ENCODE measurements around the gene APBB1. TPM values are rescaled to one million over a fixed set of nuclear protein-coding genes. Genes with fewer than 3 reads are reported as not detected.

APBB1 gene
- polyA plus RNA-seq, 1 donor from 2014 or later = 21.4 TPM

DNA sequence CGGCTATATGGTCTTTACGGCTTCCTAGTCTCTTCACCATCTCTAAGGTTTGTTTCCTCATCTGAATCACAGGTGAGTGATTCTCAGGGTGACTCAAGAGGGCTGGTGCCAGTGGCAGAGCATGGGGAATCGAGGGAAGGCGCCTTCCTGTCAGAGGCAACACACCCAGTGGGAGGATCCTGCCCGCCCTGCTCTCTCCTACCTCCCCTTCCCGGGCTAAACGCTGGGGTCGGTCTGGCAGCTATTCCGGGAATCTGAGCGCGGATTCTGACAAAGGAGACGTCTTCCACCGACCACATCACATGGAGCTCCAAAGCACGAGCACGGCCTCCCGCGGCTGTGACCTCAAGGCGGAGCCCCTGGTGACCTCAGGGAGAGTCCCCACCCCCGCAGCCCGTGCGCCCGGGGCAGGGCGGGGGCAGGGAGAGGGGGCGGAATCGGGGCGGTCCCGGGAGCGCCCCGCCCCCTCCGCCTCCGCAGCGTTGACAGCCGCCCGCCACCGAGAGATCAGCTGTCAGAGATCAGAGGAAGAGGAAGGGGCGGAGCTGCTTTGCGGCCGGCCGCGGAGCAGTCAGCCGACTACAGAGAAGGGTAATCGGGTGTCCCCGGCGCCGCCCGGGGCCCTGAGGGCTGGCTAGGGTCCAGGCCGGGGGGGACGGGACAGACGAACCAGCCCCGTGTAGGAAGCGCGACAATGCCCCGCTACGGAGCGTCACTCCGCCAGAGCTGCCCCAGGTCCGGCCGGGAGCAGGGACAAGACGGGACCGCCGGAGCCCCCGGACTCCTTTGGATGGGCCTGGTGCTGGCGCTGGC lies 28.8 kb downstream of the APBB1 start, which contains the start of gene SMPD1:
Gene SMPD1, plus strand, starts transcription at position 570 of the 813 bp plus-strand sequence. Its CDS starts 125 bp downstream, at position 695.
- no peaks in the 10 kb centered on the region for H3K27me3 Mint-ChIP-seq
- H3K4me3 Mint-ChIP-seq = peak within 1 kb of the TSS; percentile 94 to 99 (median 94)
- H3K36me3 Mint-ChIP-seq = no peaks in the 10 kb centered on the region
- no peaks in the 10 kb centered on the region for H3K9me3 Mint-ChIP-seq
- peak within 1 kb of the TSS; percentile 96 to 99 (median 98) for H3K27ac Mint-ChIP-seq
- peaks cover 6 to 27% (median 18%) of the 10 kb centered on the region in 3 donors for H3K4me1 Mint-ChIP-seq

DNA sequence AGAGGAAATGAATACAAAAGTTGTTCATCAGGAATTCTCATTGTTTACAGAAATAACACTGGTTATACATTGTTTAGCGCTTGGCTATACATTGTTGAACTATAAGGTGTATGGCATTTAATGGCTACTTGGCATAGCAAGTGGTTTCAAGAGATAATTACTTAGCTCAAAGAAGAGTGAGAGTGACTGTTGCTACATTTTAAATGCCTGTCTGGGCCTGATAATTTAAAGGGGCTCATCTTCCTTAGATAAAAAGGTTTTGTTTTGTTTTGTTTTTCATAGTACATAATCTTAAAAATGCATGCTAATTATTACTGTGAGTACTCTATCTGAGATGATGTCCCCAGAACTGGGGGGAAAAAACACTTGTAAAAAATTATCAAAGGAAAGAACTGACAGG lies 30.1 kb downstream of the APBB1 start:
- Mint-ChIP-seq H3K36me3 (no peaks in the 10 kb centered on the region), H3K4me1 (peaks cover 6 to 27% (median 18%) of the 10 kb centered on the region in 3 donors), H3K27ac (peak overlapping the region; percentile 71 to 98 (median 96)), H3K27me3 (no peaks in the 10 kb centered on the region), H3K9me3 (no peaks in the 10 kb centered on the region), H3K4me3 (peak overlapping the region in 1 of 4 donors; percentile 95)

DNA sequence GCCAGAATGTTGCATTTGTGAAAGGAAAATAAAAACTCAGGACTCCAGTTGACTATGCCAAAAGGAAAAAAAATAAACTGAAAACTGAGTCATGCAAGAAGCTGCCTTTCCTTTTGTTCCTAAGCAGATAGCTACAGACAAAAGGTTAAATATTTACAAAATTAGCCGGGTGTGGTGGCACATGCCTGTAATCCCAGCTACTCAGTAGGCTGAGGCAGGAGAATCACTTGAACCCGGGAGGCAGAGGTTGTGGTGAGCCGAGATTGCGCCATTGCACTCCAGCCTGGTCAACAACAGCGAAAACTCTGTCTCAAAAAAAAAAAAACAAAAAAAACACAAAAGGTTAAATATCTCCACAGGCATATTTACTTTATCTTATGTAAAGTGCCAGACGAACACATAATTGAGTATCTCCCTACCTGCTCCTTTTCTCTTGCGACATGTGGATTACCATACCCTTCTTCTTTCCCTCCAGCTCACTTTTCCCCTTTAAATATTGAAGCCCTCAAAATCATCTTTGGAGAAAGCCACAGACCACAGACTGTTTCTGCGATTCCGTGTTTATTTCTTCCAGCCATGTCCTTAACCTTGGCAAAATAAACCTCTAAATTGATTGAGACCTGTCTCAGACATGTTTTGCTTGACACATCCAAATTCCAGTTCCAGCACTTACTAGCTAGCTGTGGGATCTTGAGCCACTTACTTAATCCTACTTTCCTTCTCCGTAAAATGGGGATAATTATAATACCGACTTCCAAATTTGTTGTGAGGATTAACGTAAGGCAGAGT lies 30.9 kb downstream of the APBB1 start:
- no peaks in the 10 kb centered on the region for H3K9me3 Mint-ChIP-seq
- H3K27ac Mint-ChIP-seq = peak overlapping the region in 2 of 3 donors; percentile 96 to 98
- no peaks in the 10 kb centered on the region for H3K27me3 Mint-ChIP-seq
- no peaks in the 10 kb centered on the region for H3K36me3 Mint-ChIP-seq
- H3K4me3 Mint-ChIP-seq = peak overlapping the region in 1 of 4 donors; percentile 95
- H3K4me1 Mint-ChIP-seq = peaks cover 6 to 27% (median 18%) of the 10 kb centered on the region in 3 donors

DNA sequence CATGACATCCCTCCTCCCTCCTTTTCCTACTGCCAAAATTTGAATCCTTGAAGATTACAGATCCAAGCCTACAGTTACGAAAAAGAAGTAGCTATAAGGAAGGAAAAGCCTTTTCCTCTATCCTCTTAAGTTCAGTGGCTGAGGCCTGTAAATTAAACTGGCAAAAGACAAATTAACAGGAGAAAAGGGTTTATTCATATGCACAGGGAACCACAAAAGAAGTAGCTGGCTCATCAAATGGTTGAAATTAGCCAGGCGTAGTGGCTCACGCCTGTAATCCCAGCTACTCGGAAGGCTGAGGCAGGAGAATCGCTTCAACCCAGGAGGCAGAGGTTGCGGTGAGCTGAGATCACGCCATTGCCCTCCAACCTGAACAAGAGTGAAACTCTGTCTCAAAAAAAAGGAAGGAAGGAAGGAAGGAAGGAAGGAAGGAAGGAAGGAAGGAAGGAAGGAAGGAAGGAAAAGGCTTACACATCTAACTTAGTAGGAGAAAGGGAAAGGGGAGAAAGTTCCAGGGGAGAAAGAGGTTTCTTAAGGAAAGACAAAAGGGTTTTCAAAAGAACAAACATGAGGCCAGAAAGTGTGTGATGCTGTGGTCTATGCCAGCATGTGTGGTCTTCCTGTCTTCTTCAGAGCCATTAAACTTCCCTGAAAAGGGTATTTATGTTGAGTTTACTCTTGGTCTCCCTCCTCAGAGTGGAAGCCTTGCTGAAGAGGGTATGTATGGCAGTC lies 33.7 kb downstream of the APBB1 start:
- no peak overlapping the region for H3K4me3 Mint-ChIP-seq
- peak overlapping the region in 1 of 3 donors; percentile 39 for H3K27ac Mint-ChIP-seq
- peaks cover 4 to 22% (median 10%) of the 10 kb centered on the region in 3 donors for H3K4me1 Mint-ChIP-seq
- H3K27me3 Mint-ChIP-seq = no peaks in the 10 kb centered on the region
- H3K9me3 Mint-ChIP-seq = no peaks in the 10 kb centered on the region
- H3K36me3 Mint-ChIP-seq = no peaks in the 10 kb centered on the region

GRCh38 chr11:6378640-6378989 lies 40.3 kb downstream of the APBB1 start:
- no peak overlapping the region for H3K4me3 Mint-ChIP-seq
- H3K4me1 Mint-ChIP-seq = peaks cover 4 to 17% (median 6%) of the 10 kb centered on the region in 3 donors
- H3K36me3 Mint-ChIP-seq = no peaks in the 10 kb centered on the region
- H3K27me3 Mint-ChIP-seq = no peaks in the 10 kb centered on the region
- H3K27ac Mint-ChIP-seq = peak overlapping the region in 2 of 3 donors; percentile 36 to 61
- H3K9me3 Mint-ChIP-seq = no peaks in the 10 kb centered on the region

DNA sequence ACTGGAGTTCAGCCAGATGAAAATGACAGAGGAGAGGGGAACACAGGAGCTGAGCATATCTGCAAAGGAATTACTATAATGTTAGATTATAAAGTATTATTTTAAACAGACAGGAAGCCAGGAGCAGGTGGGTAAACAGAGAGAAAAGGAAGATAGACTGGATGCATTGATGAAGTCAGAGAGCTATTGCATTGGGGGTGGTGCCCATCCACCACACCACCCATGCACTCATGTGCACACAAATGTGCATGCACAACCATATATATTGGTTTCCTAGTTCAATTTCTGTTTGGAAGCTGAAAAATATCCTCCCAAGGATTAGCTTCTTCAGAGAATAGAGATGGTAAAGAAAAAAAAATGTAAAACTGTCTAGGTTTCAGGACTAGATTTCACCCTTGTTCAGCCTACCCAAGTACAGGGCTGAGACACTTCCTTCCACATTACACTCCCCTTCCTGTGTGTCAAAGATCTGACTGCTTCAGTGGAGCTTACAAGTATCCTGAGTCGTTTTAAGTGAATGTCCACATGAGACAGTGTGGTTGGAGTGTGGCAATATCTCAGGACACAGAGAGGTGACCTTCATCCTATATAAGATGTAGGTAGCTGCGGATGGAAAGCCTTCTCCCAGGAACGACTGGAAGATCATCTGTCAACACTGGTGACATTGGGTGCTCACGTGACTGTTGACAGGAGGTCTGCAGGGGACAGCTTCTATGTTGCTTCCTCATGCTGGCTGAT lies 40.8 kb downstream of the APBB1 start:
- H3K36me3 Mint-ChIP-seq = no peaks in the 10 kb centered on the region
- H3K27ac Mint-ChIP-seq = peak overlapping the region in 2 of 3 donors; percentile 36 to 61
- H3K27me3 Mint-ChIP-seq = no peaks in the 10 kb centered on the region
- no peak overlapping the region for H3K4me3 Mint-ChIP-seq
- no peaks in the 10 kb centered on the region for H3K9me3 Mint-ChIP-seq
- peaks cover 4 to 17% (median 6%) of the 10 kb centered on the region in 3 donors for H3K4me1 Mint-ChIP-seq

DNA sequence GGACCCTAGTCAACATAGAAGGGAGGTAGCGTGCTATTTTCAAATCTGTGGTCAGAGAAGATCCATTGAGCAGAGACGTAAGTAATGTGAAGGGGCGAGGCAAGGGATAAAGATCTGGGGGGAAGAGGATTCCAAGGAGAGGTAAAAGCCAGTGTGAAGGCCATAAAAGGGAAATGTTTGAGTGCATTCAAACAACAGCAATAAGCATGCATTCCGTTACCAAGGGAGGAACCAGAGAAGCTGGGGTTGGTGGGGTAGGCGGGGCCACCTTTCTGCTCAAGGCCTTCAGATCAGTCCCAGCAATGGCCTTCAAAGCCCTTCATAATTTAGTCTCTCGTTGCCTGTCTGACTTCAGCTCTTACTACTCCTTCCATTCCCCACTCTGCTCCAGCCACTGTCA lies 47.1 kb downstream of the APBB1 start:
- Mint-ChIP-seq H3K27ac (no peak overlapping the region), H3K4me3 (no peak overlapping the region), H3K36me3 (no peaks in the 10 kb centered on the region), H3K4me1 (no peaks in the 10 kb centered on the region), H3K9me3 (no peaks in the 10 kb centered on the region), H3K27me3 (no peaks in the 10 kb centered on the region)

DNA sequence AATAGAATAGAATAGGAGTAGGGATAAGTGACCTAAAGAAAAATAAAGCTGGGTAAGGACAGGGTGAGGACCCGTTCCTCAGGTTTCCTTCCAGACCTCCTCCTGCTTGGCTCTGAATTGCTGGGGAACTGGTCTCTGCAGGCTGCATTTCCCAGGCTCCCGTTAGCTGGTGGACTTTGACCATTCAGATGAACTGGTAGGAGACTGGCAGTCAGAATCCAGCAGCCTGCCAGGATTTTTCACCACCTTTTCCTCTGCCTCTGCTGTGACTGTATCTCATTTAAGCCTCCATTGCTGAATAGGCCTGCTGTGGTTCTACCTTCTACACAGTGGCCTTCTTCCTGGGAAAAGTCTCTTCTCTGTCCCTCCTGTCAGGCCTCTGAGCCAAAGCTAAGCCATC lies 53.2 kb downstream of the APBB1 start:
- no peaks in the 10 kb centered on the region for H3K36me3 Mint-ChIP-seq
- no peak overlapping the region for H3K4me3 Mint-ChIP-seq
- no peaks in the 10 kb centered on the region for H3K9me3 Mint-ChIP-seq
- H3K27me3 Mint-ChIP-seq = no peaks in the 10 kb centered on the region
- no peaks in the 10 kb centered on the region for H3K4me1 Mint-ChIP-seq
- no peak overlapping the region for H3K27ac Mint-ChIP-seq

GRCh38 chr11:6362873-6363678 lies 55.8 kb downstream of the APBB1 start:
- H3K36me3 Mint-ChIP-seq = no peaks in the 10 kb centered on the region
- no peak overlapping the region for H3K27ac Mint-ChIP-seq

GRCh38 chr11:6362185-6362872 lies 56.6 kb downstream of the APBB1 start:
- Mint-ChIP-seq H3K36me3 (no peaks in the 10 kb centered on the region), H3K4me3 (no peak overlapping the region), H3K27ac (no peak overlapping the region), H3K9me3 (no peaks in the 10 kb centered on the region), H3K27me3 (no peaks in the 10 kb centered on the region), H3K4me1 (no peaks in the 10 kb centered on the region)

More at GRCh38 chr11:6362873-6363678, 55.8 kb downstream of the APBB1 start:
- H3K4me1 Mint-ChIP-seq = no peaks in the 10 kb centered on the region
- no peaks in the 10 kb centered on the region for H3K9me3 Mint-ChIP-seq
- H3K4me3 Mint-ChIP-seq = no peak overlapping the region
- H3K27me3 Mint-ChIP-seq = no peaks in the 10 kb centered on the region

DNA sequence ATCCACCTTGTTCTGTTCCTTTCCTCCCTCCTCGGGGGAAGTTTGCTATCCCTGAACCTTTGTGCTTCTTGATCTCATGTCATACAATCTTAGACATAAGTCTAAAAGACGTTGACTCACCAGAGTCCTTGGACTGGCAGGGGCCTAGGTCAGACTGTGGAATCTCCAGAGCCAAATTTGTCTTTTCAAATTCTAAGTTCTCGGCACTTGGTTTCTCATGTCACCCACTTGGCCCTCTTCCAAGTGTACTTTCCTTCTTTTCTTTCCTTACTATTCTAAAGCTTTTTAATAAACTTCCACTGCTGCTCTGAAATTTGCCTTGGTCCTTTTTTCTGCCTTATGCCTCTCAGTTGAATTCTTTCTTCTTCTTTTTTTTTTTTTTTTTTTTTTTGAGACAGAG lies 58.7 kb downstream of the APBB1 start:
- Mint-ChIP-seq H3K9me3 (no peaks in the 10 kb centered on the region), H3K27me3 (no peaks in the 10 kb centered on the region), H3K36me3 (no peaks in the 10 kb centered on the region), H3K27ac (no peak overlapping the region), H3K4me3 (no peak overlapping the region), H3K4me1 (no peaks in the 10 kb centered on the region)

DNA sequence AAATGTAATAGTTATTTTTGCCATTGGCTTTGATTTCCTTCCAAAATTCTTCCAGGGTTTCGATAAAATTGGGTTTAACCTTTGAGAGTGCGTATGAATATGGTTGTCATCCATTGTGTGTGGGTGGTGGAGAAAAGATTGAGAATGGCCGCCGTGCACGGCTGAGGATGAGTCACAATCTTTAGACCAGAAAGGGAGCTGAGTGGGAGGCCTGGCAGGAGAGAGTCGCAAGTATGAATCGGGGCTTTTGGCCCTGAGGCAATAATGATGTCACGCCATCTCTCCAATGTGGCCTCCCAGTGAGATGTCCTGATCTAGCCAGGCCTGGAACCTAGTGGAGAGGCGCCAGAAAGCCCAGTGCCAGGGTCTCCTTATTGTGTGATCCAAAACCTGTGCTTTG lies 61.7 kb downstream of the APBB1 start:
- Mint-ChIP-seq H3K27me3 (no peaks in the 10 kb centered on the region), H3K4me3 (no peak overlapping the region), H3K4me1 (peaks cover 0 to 4% (median 0%) of the 10 kb centered on the region in 3 donors), H3K36me3 (no peaks in the 10 kb centered on the region), H3K9me3 (no peaks in the 10 kb centered on the region), H3K27ac (no peak overlapping the region)

GRCh38 chr11:6356503-6357055 lies 62.3 kb downstream of the APBB1 start:
- H3K9me3 Mint-ChIP-seq = no peaks in the 10 kb centered on the region
- no peaks in the 10 kb centered on the region for H3K36me3 Mint-ChIP-seq
- H3K27ac Mint-ChIP-seq = peak overlapping the region in 1 of 3 donors; percentile 21
- H3K27me3 Mint-ChIP-seq = no peaks in the 10 kb centered on the region
- H3K4me1 Mint-ChIP-seq = peaks cover 0 to 4% (median 0%) of the 10 kb centered on the region in 3 donors
- H3K4me3 Mint-ChIP-seq = no peak overlapping the region

Data from IgD-negative memory B cell (primary cell).